Heart right ventricle (tissue), 16 donors: ENCODE data around the gene MEIG1. TPM values are rescaled to one million over a fixed set of nuclear protein-coding genes. Genes with fewer than 3 reads are reported as not detected.
"Not testable (repeated sequence)": the region's sequence is repeated elsewhere in the genome, so short reads cannot be mapped to it uniquely, and the experiment has no call there.

Experiments
- ATAC-seq, 8 donors: fragments of 200-7000 bp; cut with Tn5 transposase; one replicate each; pipeline ENCODE4 v1.9.1; 2020; ENCODE audit warnings: mild to moderate bottlenecking in 8 of 8, moderate library complexity in 8 of 8, moderate number of reproducible peaks in 1 of 8
- DNase-seq, 2 donors: peaks; one replicate each; pipeline ENCODE4 v3.0.0-alpha.2; 2020
- H3K27ac ChIP-seq, 10 donors: fragments of 200-600 bp; sonication (generic) in 2 of 10; one replicate each; pipeline versions ENCODE4 v1.5.0 to v1.8.0; 2020 to 2022; ENCODE audit warnings: mild to moderate bottlenecking in 3 of 10
- H3K27me3 ChIP-seq, 7 donors: fragments of 200-600 bp; one replicate each; pipeline ENCODE4 v1.8.0; 2021 to 2022; ENCODE audit warnings: mild to moderate bottlenecking in 2 of 7
- H3K36me3 ChIP-seq, 9 donors: fragments of 200-600 bp; sonication (generic) in 1 of 9; one replicate each; pipeline versions ENCODE4 v1.5.0 to v1.8.0; 2020 to 2022; ENCODE audit warnings: mild to moderate bottlenecking in 2 of 9
- H3K4me1 ChIP-seq, 9 donors: fragments of 200-600 bp; sonication (generic) in 1 of 9; one replicate each; pipeline versions ENCODE4 v1.5.0 to v1.8.0; 2020 to 2022; ENCODE audit warnings: mild to moderate bottlenecking in 4 of 9
- H3K4me3 ChIP-seq, 10 donors: fragments of 200-600 bp; sonication (generic) in 2 of 10; one replicate each; pipeline versions ENCODE4 v1.5.0 to v1.8.0; 2020 to 2022; ENCODE audit warnings: mild to moderate bottlenecking in 7 of 10, moderate library complexity in 2 of 10
- H3K9me3 ChIP-seq, 11 donors: fragments of 200-600 bp in 10 of 11; sonication (generic) in 2 of 11; one replicate each; pipeline versions ENCODE4 v1.5.0 to v1.8.0; 2013 to 2022; ENCODE audit warnings: mild to moderate bottlenecking in 2 of 11, control low read depth in 1 of 11, moderate library complexity in 1 of 11
- CTCF ChIP-seq, 9 donors: fragments of 200-600 bp; sonication (generic) in 2 of 9; IDR thresholded peaks; one replicate each; pipeline versions ENCODE4 v1.5.0 to v1.8.0; 2021 to 2022; ENCODE audit warnings: antibody characterized with exemption in 9 of 9, mild to moderate bottlenecking in 5 of 9, moderate library complexity in 1 of 9
- WGBS, 2 donors: extraction: QIAGEN DNeasy Blood & Tissue Kit; methylation state at CpG; one replicate each; pipeline ENCODE4 v1.1.7; 2013; ENCODE audit warnings: inconsistent platforms in 1 of 2; 5-methylcytosine and 5-hydroxymethylcytosine counted together
- intact Hi-C, 10 donors: fragments of 100-400 bp; cut with DNase I; formaldehyde crosslinking; loops; one replicate each; pipeline versions ENCODE4 v1.11.1 to v1.14.2; 2022
- polyA plus RNA-seq, 2 donors: library from polyadenylated mRNA; stranded (reverse); fragments of 200-250 nt; gene quantifications; one replicate each; pipeline ENCODE4 v1.2.3, GENCODE V29; 2013
- total RNA-seq, 10 donors: library from RNA; stranded (reverse); fragmentation: NEBNext Ultra II Directional in 3 of 10; extraction: Animal tissue kit (Norgen Biotek cat#: 25700) in 3 of 10; gene quantifications; one replicate each; pipeline versions ENCODE4 v1.2.1 to v1.2.4, GENCODE V29; 2021 to 2023
- donor health status: Arrhythmogenic right ventricular cardiomyopathy.
- donor health status: ischemic (EF 13 %, LVEDD 7.1; RV severe dilation, severe dysfunction).
- donor health status: healthy with polysubstance abuse.
- donor health status: DM: no; HTN: yes; CAD: no.
- donor health status: DM: no; HTN: no; CAD: no.
- donor health status: ischemic (EF 25% LVEDD 6.9; RV normal size, moderate dysfunction).
- donor health status: ischemic (EF 25% LVEDD 5.7; RV mildly dilated, moderate dysfunction).
- donor health status: healthy.
- donor health status: DM: yes; HTN: yes; CAD: no.
- donor health status: Ischemic cardiomyopathy.
- donor health status: ischemic (EF 35%, LVEDD 5.7; RV mildly dilated, moderate dysfunction).
- donor health status: nonischemic (EF 11% LVEDD 7.7; RV severe dilation, severe dysfunction).
- donor health status: DM: yes; HTN: yes; CAD: no.
- donor health status: PGD.
- donor health status: ischemic (EF 29% LVEDD 5.4; RV normal size, mild dysfunction).
- donor health status: nonischemic (EF 23%, LVEDD 6.1; RV moderate dilation, normal function).

MEIG1 gene
- total and polyA plus RNA-seq, 12 donors: 0.23 to 0.53 TPM; not detected in 10

- Histone ChIP-seq H3K36me3 (no peaks in the 10 kb centered on the region), H3K27ac (no peak overlapping the region), H3K9me3 (no peaks in the 10 kb centered on the region), H3K4me1 (no peaks in the 10 kb centered on the region), H3K27me3 (peaks cover 0 to 3% (median 0%) of the 10 kb centered on the region in 7 donors), H3K4me3 (no peak overlapping the region)
- DNase-seq: no peak
- no peak for TF ChIP-seq CTCF (IDR thresholded peaks at IDR 0.05)
- WGBS, 2 donors: 83 to 87% methylated on average over 49 to 50 of the region's 50 CpGs
- ATAC-seq: no peak
- intact Hi-C loops: no loop called here
Measured at GRCh38 chr10:14995964-14996565, 36.9 kb downstream of the MEIG1 start.

- H3K4me1 ChIP-seq, intact Hi-C loops, H3K27ac ChIP-seq, ATAC-seq, H3K4me3 ChIP-seq, DNase-seq, H3K36me3 ChIP-seq, H3K9me3 ChIP-seq: not testable (repeated sequence)
- 66 to 77% methylated on average over 5 of the region's 5 CpGs for WGBS, 2 donors
- peaks cover 0 to 10% (median 0%) of the 10 kb centered on the region in 7 donors for H3K27me3 ChIP-seq
Measured at GRCh38 chr10:15013530-15013929, 54.3 kb downstream of the MEIG1 start.

- Histone ChIP-seq H3K4me1 (no peaks in the 10 kb centered on the region), H3K4me3 (no peak overlapping the region), H3K36me3 (no peaks in the 10 kb centered on the region), H3K27ac (no peak overlapping the region), H3K27me3 (peaks cover 0 to 10% (median 0%) of the 10 kb centered on the region in 7 donors), H3K9me3 (no peaks in the 10 kb centered on the region)
- TF ChIP-seq CTCF (IDR thresholded peaks at IDR 0.05): no peak
- intact Hi-C loops: no loop called here
- no peak for DNase-seq
- ATAC-seq: no peak
- 84 to 87% methylated on average over 7 of the region's 7 CpGs for WGBS, 2 donors
Measured at GRCh38 chr10:15015451-15015850, 56.3 kb downstream of the MEIG1 start.

GRCh38 chr10:15020966-15021365 lies 61.8 kb downstream of the MEIG1 start:
- 70 to 71% methylated on average over 2 to 4 of the region's 5 CpGs for WGBS, 2 donors
- not testable (repeated sequence) for ATAC-seq

More at GRCh38 chr10:15020966-15021365, 61.8 kb downstream of the MEIG1 start:
- H3K4me1 ChIP-seq, H3K27ac ChIP-seq, DNase-seq, H3K27me3 ChIP-seq, H3K9me3 ChIP-seq, H3K4me3 ChIP-seq, H3K36me3 ChIP-seq, intact Hi-C loops: not testable (repeated sequence)

Other genes starting within 250 kb of the MEIG1 start
- 10 to 100 TPM in 2 of 10 donors, 1 to 10 TPM in 8; 3.6 to 18.5 (median 6.5) TPM for gene FAM107B, start 184.5 kb upstream of the MEIG1 start, total RNA-seq
- 1 to 10 TPM; 2.6 to 3.7 TPM for gene FAM107B, start 184.5 kb upstream of the MEIG1 start, polyA plus RNA-seq
- gene CDNF, start 121.4 kb upstream of the MEIG1 start, total RNA-seq: 1 to 10 TPM; 2.5 to 6.3 (median 4.3) TPM
- gene CDNF, start 121.4 kb upstream of the MEIG1 start, polyA plus RNA-seq: 1 to 10 TPM in 1 of 2 donors, under 1 TPM in 1; 0.74 to 2.6 TPM
- 1 to 10 TPM; 7.1 to 9.7 (median 8.2) TPM for gene HSPA14, start 121.1 kb upstream of the MEIG1 start, total RNA-seq
- 10 to 100 TPM in 1 of 2 donors, 1 to 10 TPM in 1; 8.8 to 11.6 TPM for gene HSPA14, start 121.1 kb upstream of the MEIG1 start, polyA plus RNA-seq
- gene MSANTD7, start 121.1 kb upstream of the MEIG1 start, total RNA-seq: 1 to 10 TPM; 3.8 to 6.1 (median 5.6) TPM
- gene MSANTD7, start 121.1 kb upstream of the MEIG1 start, polyA plus RNA-seq: 1 to 10 TPM; 1.6 to 3.0 TPM
- 1 to 10 TPM; 4.3 to 9.1 (median 7.4) TPM for gene SUV39H2, start 80.5 kb upstream of the MEIG1 start, total RNA-seq
- 1 to 10 TPM; 1.1 to 2.6 TPM for gene SUV39H2, start 80.5 kb upstream of the MEIG1 start, polyA plus RNA-seq
- gene DCLRE1C, start 5.3 kb upstream of the MEIG1 start, total RNA-seq: 1 to 10 TPM; 1.6 to 4.2 (median 3.8) TPM
- gene DCLRE1C, start 5.3 kb upstream of the MEIG1 start, polyA plus RNA-seq: 1 to 10 TPM; 1.9 to 3.0 TPM
- gene OLAH, start 84.6 kb downstream of the MEIG1 start, total RNA-seq: under 1 TPM in 2 of 10 donors, not detected in 8; 0.33 to 0.50 TPM
- under 1 TPM in 1 of 2 donors, not detected in 1; 0.38 TPM for gene OLAH, start 84.6 kb downstream of the MEIG1 start, polyA plus RNA-seq
- under 1 TPM in 1 of 10 donors, not detected in 9; 0.23 TPM for gene ACBD7, start 129.4 kb downstream of the MEIG1 start, total RNA-seq
- under 1 TPM in 1 of 2 donors, not detected in 1; 0.03 TPM for gene ACBD7, start 129.4 kb downstream of the MEIG1 start, polyA plus RNA-seq
- gene RPP38, start 138.0 kb downstream of the MEIG1 start, total RNA-seq: 10 to 100 TPM in 2 of 10 donors, 1 to 10 TPM in 8; 3.9 to 11.0 (median 6.7) TPM
- gene RPP38, start 138.0 kb downstream of the MEIG1 start, polyA plus RNA-seq: 10 to 100 TPM; 12.9 to 13.9 TPM
- 10 to 100 TPM in 8 of 10 donors, 1 to 10 TPM in 2; 8.9 to 14.5 (median 12.3) TPM for gene NMT2, start 209.3 kb downstream of the MEIG1 start, total RNA-seq
- 1 to 10 TPM; 6.1 to 7.6 TPM for gene NMT2, start 209.3 kb downstream of the MEIG1 start, polyA plus RNA-seq